HG02870 (cell line): ENCODE data around the gene RTL9.
A peak's percentile ranks its signal among the peaks of the same experiment; 100 is the strongest.
"Not testable (repeated sequence)": the region's sequence is repeated elsewhere in the genome, so short reads cannot be mapped to it uniquely, and the experiment has no call there.

Experiments
- ATAC-seq: cut with Tn5 transposase; IDR thresholded peaks from one replicate; pipeline ENCODE4 v1.9.1; 2021; ENCODE audit warnings: mild to moderate bottlenecking, moderate library complexity; ENCODE audit not compliant: unreplicated experiment

Gene RTL9

DNA sequence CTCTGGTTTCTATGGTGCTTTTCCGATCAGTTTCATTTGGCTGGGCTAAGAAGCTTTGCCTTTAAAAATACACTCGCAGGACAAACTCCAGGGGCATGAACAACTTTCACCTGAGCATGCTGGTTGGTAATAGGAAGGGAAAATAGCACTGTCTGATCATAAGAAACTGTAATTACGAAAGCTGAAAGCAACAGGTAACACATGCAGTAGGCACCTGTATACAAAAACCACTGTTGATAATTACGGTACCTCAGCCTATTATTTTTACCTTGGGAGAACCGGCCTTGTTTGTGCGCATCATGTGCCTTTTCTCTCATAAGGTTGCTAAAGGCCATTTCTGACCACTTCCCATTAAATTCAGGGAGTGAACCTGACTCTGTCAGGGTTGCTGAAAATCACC is 45.7 kb downstream of the RTL9 start:
- ATAC-seq = no peak

DNA sequence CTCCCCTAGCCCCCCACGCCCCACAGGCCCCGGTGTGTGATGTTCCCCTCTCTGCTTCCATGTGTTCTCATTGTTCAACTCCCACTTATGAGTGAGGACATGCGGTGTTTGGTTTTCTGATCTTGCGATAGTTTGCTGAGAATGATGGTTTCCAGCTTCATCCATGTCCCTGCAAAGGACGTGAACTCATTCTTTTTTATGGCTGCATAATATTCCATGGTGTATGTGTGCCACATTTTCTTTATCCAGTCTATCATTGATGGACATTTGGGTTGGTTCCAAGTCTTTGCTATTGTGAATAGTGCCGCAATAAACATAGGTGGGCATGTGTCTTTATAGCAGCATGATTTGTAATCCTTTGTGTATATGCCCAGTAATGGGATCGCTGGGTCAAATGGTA is 47.6 kb downstream of the RTL9 start:
- ATAC-seq = not testable (repeated sequence)

DNA sequence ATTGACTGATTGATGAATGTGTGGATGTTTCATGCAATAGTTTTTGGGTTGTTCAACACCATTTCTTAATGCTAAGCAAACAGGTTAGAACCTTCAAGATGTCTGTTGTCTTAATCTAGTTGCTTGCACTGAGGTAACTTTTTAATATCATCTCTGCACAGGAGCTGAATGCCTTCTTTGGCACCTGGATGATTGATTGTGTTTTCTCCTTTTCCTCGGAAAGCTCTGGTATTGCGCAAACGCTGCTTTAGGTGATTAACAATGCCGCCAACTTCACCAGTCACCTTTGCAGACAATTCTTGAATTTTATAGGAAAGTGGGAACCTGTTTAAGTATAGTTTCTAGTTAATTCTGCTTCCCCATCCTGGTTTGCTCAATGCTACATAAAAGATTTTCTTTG is 48.2 kb downstream of the RTL9 start:
- ATAC-seq = no peak

DNA sequence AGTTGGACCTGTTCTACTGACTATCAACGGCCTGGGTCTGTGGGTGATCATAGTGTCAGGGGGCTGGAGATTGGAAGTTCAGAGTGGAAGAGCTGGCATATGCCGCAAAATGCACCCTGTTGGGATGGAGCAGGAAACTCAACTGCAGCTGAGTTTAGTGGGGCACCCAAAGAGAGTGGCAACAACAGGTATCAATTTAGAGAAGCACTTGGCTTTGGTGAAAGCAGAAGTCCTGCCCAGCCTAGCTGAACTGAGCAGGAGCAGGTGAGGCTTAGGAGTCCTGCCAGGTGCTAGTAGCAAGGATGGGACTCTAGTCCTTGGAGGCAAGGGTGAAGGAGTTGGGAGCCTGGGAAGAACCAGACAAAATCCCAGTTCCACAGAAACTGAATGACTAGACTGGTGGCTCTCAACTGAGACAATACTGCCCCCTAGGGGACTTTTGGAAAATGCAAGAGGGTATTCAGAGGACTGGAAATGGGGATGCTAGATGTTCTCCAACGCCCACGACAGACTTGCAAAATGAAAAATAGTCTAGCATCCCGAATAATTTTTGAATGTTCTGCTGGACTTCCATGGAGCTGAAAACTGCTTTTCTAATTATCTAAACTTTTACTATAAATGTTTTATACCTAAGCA is 49.4 kb downstream of the RTL9 start:
- ATAC-seq = peak; percentile 38
